Measurements from ENCODE around the gene SIPA1L3. TPM values are rescaled to one million over a fixed set of nuclear protein-coding genes. Genes with fewer than 3 reads are reported as not detected.

SIPA1L3 gene
- total and polyA plus RNA-seq, 10 of the 15 experiments (the other 5 are each of a cell fraction or from before 2014, with no cell fraction given), result 0.24 to 66.2 (median 19.1) TPM

GRCh38 chr19:37902668-37903067 lies 4.3 kb upstream of the SIPA1L3 start (continued):
- TF ChIP-seq, protein P1, sequence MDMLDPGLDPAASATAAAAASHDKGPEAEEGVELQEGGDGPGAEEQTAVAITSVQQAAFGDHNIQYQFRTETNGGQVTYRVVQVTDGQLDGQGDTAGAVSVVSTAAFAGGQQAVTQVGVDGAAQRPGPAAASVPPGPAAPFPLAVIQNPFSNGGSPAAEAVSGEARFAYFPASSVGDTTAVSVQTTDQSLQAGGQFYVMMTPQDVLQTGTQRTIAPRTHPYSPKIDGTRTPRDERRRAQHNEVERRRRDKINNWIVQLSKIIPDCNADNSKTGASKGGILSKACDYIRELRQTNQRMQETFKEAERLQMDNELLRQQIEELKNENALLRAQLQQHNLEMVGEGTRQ (IDR thresholded peaks at IDR 0.05; ENCODE audit: borderline replicate concordance, low read depth, low read length), result no peak
- TF ChIP-seq PAX5 (IDR thresholded peaks at IDR 0.05; ENCODE audit: borderline replicate concordance, low read depth, low read length) (no peak), MXI1 (IDR thresholded peaks at IDR 0.05; ENCODE audit: low read depth, low read length) (no peak), ZNF384 (IDR thresholded peaks at IDR 0.05; ENCODE audit: borderline replicate concordance, low read depth, low read length) (no peak)

DNA sequence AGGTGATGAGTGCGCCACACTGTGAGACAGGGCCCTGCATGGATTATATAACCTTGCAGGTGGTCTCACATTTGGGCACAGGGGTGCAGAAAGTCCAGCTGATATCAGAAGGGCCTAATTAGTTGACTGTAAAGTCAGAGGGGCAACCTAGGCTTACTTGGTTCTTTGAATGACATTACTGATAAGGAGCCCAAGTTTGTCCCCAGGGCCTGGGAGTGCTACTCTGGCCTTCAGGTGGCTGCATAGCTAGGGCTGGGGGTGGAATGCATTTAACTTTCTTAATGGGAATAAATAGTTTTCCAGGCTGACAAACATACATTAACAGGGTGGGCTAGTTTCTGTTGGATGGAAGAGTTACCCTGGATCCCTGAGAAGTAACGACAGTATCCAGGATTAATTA lies 3.9 kb upstream of the SIPA1L3 start:
- Histone ChIP-seq H3K27me3 (replicated peaks in 1 of 2; ENCODE audit: control insufficient read depth in 2 of 2, insufficient read depth in 2 of 2, low read length in 1 of 2) (no peaks in the 10 kb centered on the region), H4K20me1 (ENCODE audit: control insufficient read depth, insufficient read depth) (no peaks in the 10 kb centered on the region), H3K36me3 (ENCODE audit: control insufficient read depth in 2 of 2, insufficient read depth in 2 of 2, low read length in 1 of 2) (no peaks in the 10 kb centered on the region), H3K9me3 (replicated peaks; ENCODE audit: control insufficient read depth, insufficient read depth, low read length) (no peaks in the 10 kb centered on the region), H2AFZ (ENCODE audit: control insufficient read depth, low read depth, low read length) (no peak overlapping the region), H3K4me3 (no peak overlapping the region), H3K4me1 (ENCODE audit: control insufficient read depth, insufficient read depth, low read length) (no peaks in the 10 kb centered on the region; the same call in 1 of the 2 replicates), H3K9ac (ENCODE audit: control insufficient read depth, insufficient read depth, low read length) (no peak overlapping the region), H3K79me2 (ENCODE audit: control insufficient read depth, insufficient read depth, low read length) (peaks cover 13% of the 10 kb centered on the region), H3K4me2 (ENCODE audit: control insufficient read depth, insufficient read depth) (no peak overlapping the region), H3K27ac (ENCODE audit: control insufficient read depth, insufficient read depth) (no peak overlapping the region)
- FAIRE-seq, result no peak
- in situ Hi-C loops (cut with MboI) (loop anchor here (5.0 kb wide), 1 partner anchor 329 kb away; no protein-coding TSS in a partner anchor), intact Hi-C loops (cut with micrococcal nuclease; ENCODE audit: unreplicated experiment) (loop anchor here (5.0 kb wide), 1 partner anchor 239 kb away; no protein-coding TSS in a partner anchor)
- ATAC-seq, result no peak
- no peak for DNase-seq (ENCODE audit: low read depth, low spot score)
- ChIA-PET POLR2A (interaction anchor here (1.0 to 1.6 kb wide), 2 partner anchors 433 to 471 kb away, joined by 3 read pairs; partner anchors contain the start of genes CATSPERG and PSMD8), SMC1A (ENCODE audit: uncharacterized antibody, unreplicated experiment) (interaction anchor here (0.7 to 8.8 kb wide), 27 partner anchors 24 to 457 kb away, joined by 3 to 119 read pairs (median 4); partner anchors contain the start of genes CATSPERG and ZNF573), RAD21 (ENCODE audit: unreplicated experiment) (interaction anchor here (0.7 to 9.9 kb wide), 30 partner anchors 12 to 500 kb away, joined by 3 to 98 read pairs (median 6); partner anchors contain the start of genes FAM98C and PSMD8), CTCF (interaction anchor here (0.9 to 11.9 kb wide), 40 partner anchors 10 to 471 kb away, joined by 3 to 183 read pairs (median 5); partner anchors contain the start of genes CATSPERG and PSMD8)
- WGBS (ENCODE audit: insufficient coverage, insufficient replicate concordance, low lambda C conversion rate, missing lambda C conversion rate), result 98% methylated on average over 2 of the region's 2 CpGs
- TF ChIP-seq SMC3 (IDR thresholded peaks at IDR 0.05; ENCODE audit: borderline replicate concordance, low read length) (no peak), SMAD5 (IDR thresholded peaks at IDR 0.05; ENCODE audit: low read depth) (no peak), GABPA (IDR thresholded peaks at IDR 0.05; ENCODE audit: low read depth) (no peak), TCF3 (IDR thresholded peaks at IDR 0.05; ENCODE audit: borderline replicate concordance, insufficient read depth, low read depth, low read length) (no peak), CHD1 (IDR thresholded peaks at IDR 0.05; ENCODE audit: low read depth, low read length) (no peak), ELK1 (IDR thresholded peaks at IDR 0.05; ENCODE audit: low read depth, low read length) (no peak)
- TF ChIP-seq, protein P2, sequence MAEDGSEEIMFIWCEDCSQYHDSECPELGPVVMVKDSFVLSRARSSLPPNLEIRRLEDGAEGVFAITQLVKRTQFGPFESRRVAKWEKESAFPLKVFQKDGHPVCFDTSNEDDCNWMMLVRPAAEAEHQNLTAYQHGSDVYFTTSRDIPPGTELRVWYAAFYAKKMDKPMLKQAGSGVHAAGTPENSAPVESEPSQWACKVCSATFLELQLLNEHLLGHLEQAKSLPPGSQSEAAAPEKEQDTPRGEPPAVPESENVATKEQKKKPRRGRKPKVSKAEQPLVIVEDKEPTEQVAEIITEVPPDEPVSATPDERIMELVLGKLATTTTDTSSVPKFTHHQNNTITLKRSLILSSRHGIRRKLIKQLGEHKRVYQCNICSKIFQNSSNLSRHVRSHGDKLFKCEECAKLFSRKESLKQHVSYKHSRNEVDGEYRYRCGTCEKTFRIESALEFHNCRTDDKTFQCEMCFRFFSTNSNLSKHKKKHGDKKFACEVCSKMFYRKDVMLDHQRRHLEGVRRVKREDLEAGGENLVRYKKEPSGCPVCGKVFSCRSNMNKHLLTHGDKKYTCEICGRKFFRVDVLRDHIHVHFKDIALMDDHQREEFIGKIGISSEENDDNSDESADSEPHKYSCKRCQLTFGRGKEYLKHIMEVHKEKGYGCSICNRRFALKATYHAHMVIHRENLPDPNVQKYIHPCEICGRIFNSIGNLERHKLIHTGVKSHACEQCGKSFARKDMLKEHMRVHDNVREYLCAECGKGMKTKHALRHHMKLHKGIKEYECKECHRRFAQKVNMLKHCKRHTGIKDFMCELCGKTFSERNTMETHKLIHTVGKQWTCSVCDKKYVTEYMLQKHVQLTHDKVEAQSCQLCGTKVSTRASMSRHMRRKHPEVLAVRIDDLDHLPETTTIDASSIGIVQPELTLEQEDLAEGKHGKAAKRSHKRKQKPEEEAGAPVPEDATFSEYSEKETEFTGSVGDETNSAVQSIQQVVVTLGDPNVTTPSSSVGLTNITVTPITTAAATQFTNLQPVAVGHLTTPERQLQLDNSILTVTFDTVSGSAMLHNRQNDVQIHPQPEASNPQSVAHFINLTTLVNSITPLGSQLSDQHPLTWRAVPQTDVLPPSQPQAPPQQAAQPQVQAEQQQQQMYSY (CRISPR knock-in tag; IDR thresholded peaks at IDR 0.05), result no peak
- BruUV-seq (replicated peaks), result no TSS peak

Data from GM12878 (cell line).